ENCODE measurements around the gene PCCA.

The PCCA gene

DNA sequence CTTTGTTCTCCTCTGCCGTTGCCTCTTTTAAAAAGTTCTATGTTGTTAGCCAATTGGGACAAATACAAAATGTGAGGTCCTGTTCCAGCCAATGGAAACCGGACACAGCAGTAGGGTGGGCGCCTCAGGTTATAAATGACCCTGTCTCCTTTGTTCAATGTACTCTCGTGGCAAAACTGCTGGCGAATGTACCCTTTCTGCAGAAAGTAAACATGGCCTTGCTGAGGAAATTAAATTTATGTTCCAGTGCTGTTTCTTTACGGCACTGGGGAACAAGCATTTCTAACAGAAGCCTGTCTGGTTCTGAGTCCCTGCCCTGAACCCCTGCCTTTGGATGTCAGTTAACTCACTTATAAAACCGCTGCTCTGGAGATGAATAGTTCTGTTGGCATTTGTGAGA lies 140.7 kb downstream of the PCCA start:
- H3K9ac ChIP-seq (ENCODE audit: low read length): no peak overlapping the region
- H3K79me2 ChIP-seq (ENCODE audit: insufficient read depth, low read length): no peaks in the 10 kb centered on the region
- TF ChIP-seq CTCF (IDR thresholded peaks at IDR 0.05; ENCODE audit: insufficient read depth, low read length, poor library complexity, severe bottlenecking) (no peak), EZH2phosphoT487 (conservative IDR thresholded peaks at IDR 0.05; ENCODE audit: low read length) (no peak)
- no peak overlapping the region for H3K4me2 ChIP-seq (ENCODE audit: low read depth, low read length, poor library complexity, severe bottlenecking)
- H3K36me3 ChIP-seq (ENCODE audit: low read length): no peaks in the 10 kb centered on the region
- H4K20me1 ChIP-seq (ENCODE audit: low read depth, low read length): no peaks in the 10 kb centered on the region
- no peak overlapping the region for H2AFZ ChIP-seq (ENCODE audit: low read depth, low read length, severe bottlenecking)
- no peak overlapping the region for H3K4me3 ChIP-seq (ENCODE audit: insufficient read depth, low read length, poor library complexity, severe bottlenecking)
- no peaks in the 10 kb centered on the region for H3K9me3 ChIP-seq (ENCODE audit: insufficient read depth, low read length)
- no peaks in the 10 kb centered on the region for H3K9me2 ChIP-seq (replicated peaks; ENCODE audit: insufficient read depth, low read length)
- no peak overlapping the region for H3K27ac ChIP-seq (ENCODE audit: low read depth, low read length)
- H3F3A ChIP-seq (ENCODE audit: insufficient read depth): no peaks in the 10 kb centered on the region
- no peaks in the 10 kb centered on the region for H3K27me3 ChIP-seq (ENCODE audit: low read length)

GRCh38 chr13:100230769-100231149 lies 141.9 kb downstream of the PCCA start:
- Histone ChIP-seq H3K9me2 (replicated peaks; ENCODE audit: insufficient read depth, low read length) (no peaks in the 10 kb centered on the region), H4K20me1 (ENCODE audit: low read depth, low read length) (no peaks in the 10 kb centered on the region), H3F3A (ENCODE audit: insufficient read depth) (no peaks in the 10 kb centered on the region), H3K79me2 (ENCODE audit: insufficient read depth, low read length) (no peaks in the 10 kb centered on the region), H3K27me3 (ENCODE audit: low read length) (no peaks in the 10 kb centered on the region), H3K4me2 (ENCODE audit: low read depth, low read length, poor library complexity, severe bottlenecking) (no peak overlapping the region), H3K9ac (ENCODE audit: low read length) (no peak overlapping the region), H3K36me3 (ENCODE audit: low read length) (no peaks in the 10 kb centered on the region), H3K9me3 (ENCODE audit: insufficient read depth, low read length) (no peaks in the 10 kb centered on the region), H3K27ac (ENCODE audit: low read depth, low read length) (no peak overlapping the region), H3K4me3 (ENCODE audit: insufficient read depth, low read length, poor library complexity, severe bottlenecking) (no peak overlapping the region), H2AFZ (ENCODE audit: low read depth, low read length, severe bottlenecking) (no peak overlapping the region)
- no peak for TF ChIP-seq CTCF (IDR thresholded peaks at IDR 0.05; ENCODE audit: insufficient read depth, low read length, poor library complexity, severe bottlenecking)
- TF ChIP-seq EZH2phosphoT487 (conservative IDR thresholded peaks at IDR 0.05; ENCODE audit: low read length): no peak

DNA sequence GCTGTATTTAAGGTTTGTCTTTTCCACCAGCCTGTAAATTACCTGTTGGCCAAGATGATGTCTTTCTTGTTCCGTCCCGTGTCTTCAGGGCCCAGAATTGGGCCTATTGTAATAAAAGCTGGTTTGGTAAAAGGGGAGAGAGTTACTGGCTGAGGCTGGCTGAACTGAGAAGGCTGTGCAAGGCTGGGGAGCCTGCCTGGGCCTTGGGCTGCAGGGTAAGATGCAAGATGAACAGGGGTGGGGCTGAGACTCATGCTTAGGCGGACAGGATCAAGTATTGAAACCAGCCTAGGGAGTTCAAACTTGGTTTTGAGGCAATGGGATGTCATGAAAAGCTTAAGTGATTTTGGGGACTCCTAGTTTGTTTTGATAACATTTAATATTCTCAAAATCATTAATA lies 142.3 kb downstream of the PCCA start:
- H3F3A ChIP-seq (ENCODE audit: insufficient read depth): no peaks in the 10 kb centered on the region
- no peak overlapping the region for H3K4me2 ChIP-seq (ENCODE audit: low read depth, low read length, poor library complexity, severe bottlenecking)
- no peaks in the 10 kb centered on the region for H3K36me3 ChIP-seq (ENCODE audit: low read length)
- no peak overlapping the region for H2AFZ ChIP-seq (ENCODE audit: low read depth, low read length, severe bottlenecking)
- no peak overlapping the region for H3K27ac ChIP-seq (ENCODE audit: low read depth, low read length)
- H3K9me2 ChIP-seq (replicated peaks; ENCODE audit: insufficient read depth, low read length): no peaks in the 10 kb centered on the region
- H3K9me3 ChIP-seq (ENCODE audit: insufficient read depth, low read length): no peaks in the 10 kb centered on the region
- H3K27me3 ChIP-seq (ENCODE audit: low read length): no peaks in the 10 kb centered on the region
- H3K79me2 ChIP-seq (ENCODE audit: insufficient read depth, low read length): no peaks in the 10 kb centered on the region
- H4K20me1 ChIP-seq (ENCODE audit: low read depth, low read length): no peaks in the 10 kb centered on the region
- no peak overlapping the region for H3K9ac ChIP-seq (ENCODE audit: low read length)
- no peak overlapping the region for H3K4me3 ChIP-seq (ENCODE audit: insufficient read depth, low read length, poor library complexity, severe bottlenecking)
- TF ChIP-seq CTCF (IDR thresholded peaks at IDR 0.05; ENCODE audit: insufficient read depth, low read length, poor library complexity, severe bottlenecking): no peak
- no peak for TF ChIP-seq EZH2phosphoT487 (conservative IDR thresholded peaks at IDR 0.05; ENCODE audit: low read length)

DNA sequence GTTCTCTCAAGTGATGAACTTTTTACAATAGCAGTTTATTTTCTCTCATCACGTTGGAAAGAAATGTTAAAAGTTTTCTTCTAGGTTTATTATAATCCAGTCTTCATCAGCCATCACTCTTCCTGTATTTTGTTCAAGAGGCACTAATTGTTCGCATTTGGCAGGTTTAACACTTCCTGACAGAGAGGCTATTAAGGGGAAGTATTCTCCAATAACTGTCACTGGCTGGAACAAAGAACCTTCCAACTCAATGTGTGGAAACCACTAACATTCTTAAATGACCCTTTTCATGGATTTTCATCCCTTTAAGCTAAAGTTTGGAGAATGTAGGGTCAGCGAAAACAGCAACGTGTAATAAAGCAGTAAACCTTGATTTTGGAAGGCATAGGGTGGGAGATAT lies 145.1 kb downstream of the PCCA start:
- Histone ChIP-seq H3K4me3 (ENCODE audit: insufficient read depth, low read length, poor library complexity, severe bottlenecking) (no peak overlapping the region), H3K9ac (ENCODE audit: low read length) (no peak overlapping the region), H3K9me2 (replicated peaks; ENCODE audit: insufficient read depth, low read length) (no peaks in the 10 kb centered on the region), H3K79me2 (ENCODE audit: insufficient read depth, low read length) (no peaks in the 10 kb centered on the region), H3K36me3 (ENCODE audit: low read length) (no peaks in the 10 kb centered on the region), H3K4me2 (ENCODE audit: low read depth, low read length, poor library complexity, severe bottlenecking) (no peak overlapping the region), H3F3A (ENCODE audit: insufficient read depth) (no peaks in the 10 kb centered on the region), H3K9me3 (ENCODE audit: insufficient read depth, low read length) (no peaks in the 10 kb centered on the region), H2AFZ (ENCODE audit: low read depth, low read length, severe bottlenecking) (no peak overlapping the region), H3K27ac (ENCODE audit: low read depth, low read length) (no peak overlapping the region), H4K20me1 (ENCODE audit: low read depth, low read length) (no peaks in the 10 kb centered on the region), H3K27me3 (ENCODE audit: low read length) (no peaks in the 10 kb centered on the region)
- TF ChIP-seq EZH2phosphoT487 (conservative IDR thresholded peaks at IDR 0.05; ENCODE audit: low read length) (no peak), CTCF (IDR thresholded peaks at IDR 0.05; ENCODE audit: insufficient read depth, low read length, poor library complexity, severe bottlenecking) (no peak)
